GM19240 (cell line): ENCODE data around the gene NBEA.

Experiments used
- DNase-seq: peaks from one replicate; pipeline ENCODE4 v3.0.0; 2011; ENCODE audit warnings: low spot score; ENCODE audit not compliant: insufficient read length

NBEA gene

DNA sequence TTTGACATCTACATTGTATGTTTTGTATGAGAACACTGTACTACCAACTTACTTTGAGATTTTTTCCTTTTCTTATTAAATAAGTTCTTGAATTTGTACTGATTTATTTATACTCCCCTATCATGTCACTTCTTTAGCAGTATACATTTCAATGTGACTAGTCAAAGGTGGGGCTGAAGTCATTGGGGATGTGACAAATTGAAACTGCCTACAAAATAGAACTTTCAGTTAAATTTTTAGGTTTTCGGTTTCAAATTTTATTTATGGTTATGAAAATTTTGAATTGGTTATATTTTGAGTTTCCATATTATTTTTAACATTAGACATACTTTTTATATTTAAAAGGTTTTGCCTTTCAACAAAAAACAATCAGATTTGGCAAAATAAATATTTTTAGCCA is 221.6 kb downstream of the NBEA start:
- DNase-seq = no peak

DNA sequence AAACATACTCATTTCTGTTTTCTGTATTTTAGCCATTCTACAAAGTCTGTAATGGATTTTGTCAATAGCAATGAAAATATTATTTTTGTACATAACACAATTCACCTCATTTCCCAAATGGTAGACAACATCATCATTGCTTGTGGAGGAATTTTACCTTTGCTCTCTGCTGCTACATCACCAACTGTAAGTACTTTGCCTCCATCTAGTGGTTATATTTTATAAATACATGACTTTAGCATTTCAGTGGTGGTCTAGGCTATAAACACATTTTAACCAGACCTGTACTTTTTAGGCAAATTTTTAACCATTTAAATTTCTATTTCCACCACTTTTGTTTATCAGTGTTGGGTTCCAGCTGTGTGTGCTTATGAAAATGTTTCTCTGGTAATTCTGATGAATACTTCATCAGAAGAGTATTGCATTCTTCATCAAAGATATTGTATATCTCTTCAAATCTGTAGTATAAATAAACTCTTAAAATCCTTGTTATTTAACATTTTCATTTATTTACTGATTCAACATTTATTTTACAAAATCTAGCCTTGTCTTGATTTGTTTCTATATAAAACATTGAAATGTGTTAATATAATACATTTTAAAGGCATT is 222.4 kb downstream of the NBEA start:
- DNase-seq = no peak

DNA sequence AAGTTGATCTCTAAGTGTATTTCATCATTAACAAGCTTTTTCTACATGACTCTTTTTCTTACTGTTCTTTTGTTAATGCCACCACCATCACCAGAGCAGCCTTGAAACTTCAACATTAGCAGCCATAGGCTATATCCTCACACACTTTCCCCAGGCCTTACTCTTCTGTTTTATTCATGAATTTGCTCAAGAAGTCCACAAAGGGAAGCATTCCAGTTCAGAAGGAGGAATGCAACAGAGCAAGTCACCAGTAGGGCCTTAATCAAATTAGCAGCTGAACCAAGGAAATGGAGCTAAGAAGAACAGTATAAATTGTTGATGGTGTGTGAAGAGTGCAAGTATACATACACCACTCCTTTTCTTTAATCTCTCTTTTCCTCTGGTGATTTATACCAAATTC is 223.1 kb downstream of the NBEA start:
- DNase-seq = no peak

DNA sequence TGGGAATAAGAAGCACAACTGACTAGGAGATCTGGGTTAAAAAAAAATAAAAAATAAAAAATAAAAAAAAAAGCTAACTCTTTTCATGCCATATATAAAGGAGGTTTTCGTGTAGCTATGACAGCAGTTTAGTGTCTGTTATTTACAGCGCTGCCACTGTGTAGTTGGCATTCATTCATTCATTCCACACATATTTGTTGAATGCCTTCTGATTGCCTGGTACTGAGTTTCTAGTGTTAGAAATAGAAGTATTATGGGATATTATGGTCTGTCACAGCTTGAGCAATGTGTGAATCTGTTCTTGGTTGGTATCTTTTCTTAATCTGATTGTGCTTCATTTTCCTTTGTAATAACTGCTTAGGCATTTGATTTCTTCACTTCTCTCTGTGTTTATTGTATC is 237.4 kb downstream of the NBEA start:
- DNase-seq = no peak

DNA sequence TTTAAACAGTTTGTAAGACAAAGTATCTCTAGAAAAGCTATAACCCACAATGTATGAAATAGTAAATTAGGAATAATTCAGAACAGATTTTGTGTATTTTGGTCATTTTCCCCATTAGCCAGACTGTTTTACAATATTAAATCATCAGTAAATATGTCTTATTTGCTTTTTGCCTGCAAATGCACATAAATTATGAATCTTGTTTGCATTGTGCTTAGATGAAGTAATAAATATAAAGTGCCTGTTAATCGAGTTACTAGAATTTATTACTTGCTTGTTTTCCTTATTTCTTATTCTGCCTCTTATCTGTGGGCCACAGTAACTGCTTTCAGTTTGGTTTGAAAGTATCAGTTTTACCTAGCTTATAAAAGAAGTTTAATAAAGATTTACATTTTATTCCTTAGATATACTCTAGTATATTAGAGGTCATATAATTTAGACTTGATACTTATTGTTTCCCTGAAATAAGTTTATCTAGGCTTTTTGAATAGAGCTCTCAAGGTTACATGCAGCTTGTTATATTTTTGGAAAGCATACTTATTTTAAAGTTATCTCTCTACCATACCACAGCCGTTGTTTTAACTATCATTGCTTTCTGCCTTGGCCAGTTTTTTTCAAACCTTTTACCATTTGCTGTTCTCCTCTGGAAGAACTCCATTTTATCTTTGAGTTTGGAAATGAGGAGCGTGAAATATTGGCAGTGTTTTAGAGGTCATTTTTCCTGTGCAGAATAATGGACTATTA is 238.0 kb downstream of the NBEA start:
- no peak for DNase-seq

DNA sequence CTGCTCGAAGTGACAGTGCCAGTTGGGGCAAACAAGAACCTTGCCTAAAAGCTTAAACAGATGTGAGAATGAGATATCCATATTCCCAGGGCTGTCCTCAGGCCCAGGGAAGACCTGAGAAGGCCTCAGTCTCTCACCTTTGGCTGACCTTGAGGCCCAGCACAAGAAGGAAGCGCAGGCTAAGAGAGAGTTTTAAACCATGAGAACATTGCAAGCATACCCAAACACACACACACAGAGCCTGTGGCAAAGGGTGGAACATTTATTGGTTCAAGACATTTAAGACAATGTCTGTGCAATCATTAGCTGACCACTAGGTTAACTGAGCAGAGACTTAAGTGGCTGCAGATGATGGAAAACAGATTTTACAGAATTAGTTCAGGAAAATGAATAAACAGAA is 248.2 kb downstream of the NBEA start:
- DNase-seq = no peak

DNA sequence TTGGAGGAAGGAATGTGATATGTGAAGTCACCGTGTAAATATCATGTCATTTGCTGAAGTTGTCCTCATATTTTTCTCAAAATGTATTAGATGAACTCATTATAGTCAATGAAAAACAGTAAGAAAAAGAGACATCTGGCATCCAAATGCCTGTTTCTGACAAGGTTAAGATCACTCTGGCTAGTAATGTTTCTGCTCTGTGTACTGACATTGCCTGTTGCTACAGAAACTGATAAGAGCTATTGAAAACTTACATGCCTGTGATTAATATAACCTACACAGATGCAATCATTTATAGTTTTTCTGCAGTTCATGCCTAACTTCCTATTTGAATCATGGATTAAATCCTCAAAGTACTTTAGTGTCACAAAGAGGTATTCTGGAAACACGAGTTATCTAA is 249.8 kb downstream of the NBEA start:
- no peak for DNase-seq

DNA sequence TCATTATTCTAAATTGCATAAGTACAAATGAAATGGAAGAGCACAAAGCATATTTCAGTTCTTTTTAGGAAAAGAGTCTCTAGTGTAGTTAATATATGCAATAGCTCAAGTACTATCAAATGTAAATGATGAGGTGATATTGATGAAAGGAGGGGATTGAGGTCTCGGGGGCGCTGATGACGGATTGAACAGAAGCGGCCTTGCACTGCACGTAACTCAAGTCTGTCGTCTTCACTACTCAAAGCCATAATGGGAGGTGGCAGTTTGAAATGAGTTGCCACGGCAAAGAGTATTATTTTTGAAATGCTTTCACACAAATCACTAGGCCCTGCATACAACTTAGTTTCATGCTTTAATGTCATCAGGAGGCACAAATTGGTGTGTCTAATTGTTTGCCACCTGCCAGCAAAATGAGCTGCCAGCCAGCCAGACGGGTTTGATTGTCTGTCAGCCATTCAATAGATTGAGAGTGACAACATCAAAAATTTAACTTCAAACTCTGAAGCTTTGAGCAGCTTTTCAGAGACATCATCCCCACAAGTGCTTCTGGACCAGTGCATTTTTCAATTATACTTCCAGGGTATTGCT is 256.6 kb downstream of the NBEA start:
- no peak for DNase-seq

DNA sequence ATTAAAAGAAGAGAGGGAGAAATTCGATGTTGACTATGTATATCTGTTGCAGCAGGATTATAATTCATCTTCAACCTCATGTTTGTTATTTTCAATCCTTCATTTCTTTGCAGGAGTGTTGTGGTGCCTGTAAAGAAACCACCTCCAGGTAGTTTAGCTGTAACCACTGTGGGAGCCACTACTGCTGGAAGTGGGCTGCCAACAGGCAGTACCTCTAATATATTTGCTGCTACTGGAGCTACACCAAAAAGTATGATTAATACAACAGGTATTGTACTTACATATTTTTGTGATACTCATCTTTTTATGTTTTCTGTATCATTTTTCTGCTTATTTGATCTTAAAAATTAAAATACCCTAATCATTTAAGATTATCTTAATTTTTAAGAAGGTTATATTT is 266.5 kb downstream of the NBEA start:
- DNase-seq = no peak

DNA sequence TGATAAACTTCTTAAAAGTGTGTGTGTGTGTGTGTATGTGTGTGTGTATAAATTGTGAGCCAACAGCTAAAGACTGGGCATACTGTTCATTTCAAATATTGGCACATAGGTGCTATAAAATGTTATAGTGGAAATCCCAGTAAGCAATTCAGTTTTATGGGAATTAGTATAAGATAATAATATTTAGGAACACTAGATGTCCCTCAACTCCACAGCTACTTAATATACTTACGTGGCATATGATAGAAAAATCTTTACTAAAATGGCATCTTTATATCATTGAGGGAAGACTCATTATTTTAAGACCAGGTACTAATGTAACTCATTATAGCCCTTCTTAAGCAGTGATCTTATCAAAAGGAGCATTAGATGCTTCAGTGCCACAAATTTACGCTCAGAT is 268.2 kb downstream of the NBEA start:
- no peak for DNase-seq

DNA sequence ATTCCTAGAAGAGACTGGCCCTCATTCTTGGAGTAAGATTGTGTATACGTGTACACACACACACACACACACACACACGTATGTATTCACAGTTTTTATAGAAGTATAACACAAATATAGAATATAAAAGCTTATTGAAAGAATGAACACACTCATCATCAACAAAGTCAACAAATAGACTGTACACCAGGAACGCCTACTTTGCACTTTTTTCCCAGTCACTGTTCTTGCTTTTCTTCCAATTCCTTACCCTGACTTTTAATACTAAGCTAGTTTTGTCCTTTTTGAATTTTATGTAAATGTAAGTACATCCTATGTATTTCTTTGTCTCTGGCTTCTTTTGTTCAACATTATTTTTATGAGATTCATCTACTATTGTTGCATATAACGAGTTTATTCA is 269.9 kb downstream of the NBEA start:
- no peak for DNase-seq

DNA sequence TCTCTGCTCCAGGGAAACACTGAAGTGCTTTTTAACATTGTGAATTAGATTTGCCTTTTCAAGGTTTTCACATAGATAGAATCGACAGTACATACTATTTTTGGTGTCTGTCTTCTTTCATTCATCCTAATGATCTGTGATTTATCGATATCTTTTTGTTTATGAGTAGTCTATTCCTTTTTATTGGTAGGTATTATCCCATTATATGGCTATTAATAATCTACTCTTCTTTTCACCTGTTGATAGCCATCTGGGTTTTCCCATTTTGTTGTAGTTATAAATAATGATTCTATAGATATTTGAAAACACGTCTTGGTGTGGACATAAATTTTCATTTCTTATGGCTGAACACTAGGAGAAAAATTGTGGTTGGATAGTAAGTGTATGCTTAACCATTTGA is 271.8 kb downstream of the NBEA start:
- DNase-seq = no peak

DNA sequence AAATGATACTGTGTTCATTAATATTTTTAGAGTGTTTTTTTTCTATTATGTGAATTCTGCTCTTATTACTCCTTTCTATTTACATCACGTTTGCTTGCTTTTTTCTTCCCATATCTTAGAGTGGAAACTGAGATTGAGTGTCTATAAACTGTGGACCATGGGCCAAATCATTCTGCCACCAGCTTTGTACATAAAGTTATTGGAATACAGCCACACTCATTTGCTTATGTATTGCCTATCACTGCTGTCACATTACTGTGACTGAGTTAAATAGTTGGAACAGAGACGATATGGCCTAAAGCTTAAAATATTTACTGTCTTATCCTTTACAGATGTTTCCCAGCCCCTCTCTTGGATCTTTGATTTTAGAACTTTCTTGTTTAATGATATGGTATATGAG is 274.1 kb downstream of the NBEA start:
- no peak for DNase-seq

DNA sequence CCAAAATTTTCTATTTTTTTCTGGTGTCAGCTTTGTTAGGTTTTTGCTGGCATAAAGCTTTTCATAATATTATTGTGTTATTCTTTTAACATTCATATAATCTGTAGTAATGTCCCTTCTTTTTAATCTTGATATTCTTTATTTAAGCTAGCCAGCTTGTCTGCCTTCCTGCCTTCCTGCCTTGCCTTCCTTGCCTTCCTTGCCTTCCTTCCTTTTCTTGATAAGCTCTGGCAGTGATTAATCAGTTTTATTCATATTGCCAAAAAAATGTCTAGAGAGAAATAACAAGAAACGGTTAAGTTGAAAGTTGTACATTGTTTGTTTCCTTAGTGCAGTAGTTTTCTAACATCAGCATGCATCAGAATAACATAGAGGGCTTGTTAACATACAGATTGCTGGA is 277.0 kb downstream of the NBEA start:
- DNase-seq = no peak

DNA sequence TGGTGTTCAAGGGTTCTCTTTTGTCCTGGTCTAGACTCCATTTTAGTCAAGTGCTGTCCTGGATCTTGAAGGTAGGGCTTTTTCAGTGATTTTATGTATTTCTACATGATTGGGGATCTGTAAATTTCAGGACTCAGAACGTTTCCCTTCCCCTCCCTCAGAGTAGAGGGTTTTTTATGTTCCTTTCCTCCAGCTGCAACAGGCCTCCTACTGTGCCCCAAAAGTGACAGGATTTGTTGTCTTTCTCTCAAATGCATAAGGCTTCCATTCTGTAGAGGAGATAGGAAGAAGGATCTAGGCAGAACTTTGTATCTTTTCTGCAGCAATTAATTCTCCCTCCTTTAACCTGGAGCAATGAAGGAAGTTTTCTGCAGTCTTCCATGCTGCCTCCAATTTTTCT is 283.1 kb downstream of the NBEA start:
- no peak for DNase-seq

DNA sequence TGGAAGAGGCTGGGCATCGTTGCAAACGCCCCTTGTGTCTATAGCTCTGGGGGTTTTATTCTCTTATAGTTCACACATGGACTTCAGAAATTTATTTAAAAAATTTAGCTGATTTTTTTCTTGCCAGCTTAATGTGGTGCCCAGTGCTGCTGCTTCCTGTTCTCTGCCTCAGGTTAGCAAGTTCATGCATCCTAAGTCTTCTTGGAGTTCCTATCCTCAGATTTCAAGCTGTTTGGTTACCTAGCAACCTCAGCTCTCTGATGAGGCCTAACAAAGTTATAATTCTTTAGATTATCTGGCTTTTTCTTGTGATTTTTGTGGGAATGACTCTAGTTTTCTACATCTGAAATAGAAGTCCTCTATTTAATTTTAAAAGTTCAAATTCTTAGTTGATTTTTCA is 283.5 kb downstream of the NBEA start:
- no peak for DNase-seq

DNA sequence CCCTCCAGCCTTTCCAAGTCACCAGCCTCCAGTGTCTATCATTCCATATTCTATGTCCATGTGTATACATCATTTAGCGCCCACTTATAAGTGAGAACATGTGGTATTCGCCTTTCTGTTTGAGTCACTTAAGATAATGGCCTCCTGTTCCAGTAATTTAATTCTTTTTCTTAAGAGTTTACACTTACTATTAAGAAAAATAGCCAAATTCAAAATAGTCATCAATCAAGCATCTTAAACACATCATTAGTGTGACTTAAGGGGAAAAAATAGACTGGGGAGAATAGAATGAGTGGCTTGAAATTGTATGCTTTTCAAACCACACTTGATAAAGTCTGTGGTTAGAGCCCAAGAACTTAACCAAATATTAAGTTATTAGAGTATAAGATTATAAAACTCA is 286.5 kb downstream of the NBEA start:
- DNase-seq = no peak

DNA sequence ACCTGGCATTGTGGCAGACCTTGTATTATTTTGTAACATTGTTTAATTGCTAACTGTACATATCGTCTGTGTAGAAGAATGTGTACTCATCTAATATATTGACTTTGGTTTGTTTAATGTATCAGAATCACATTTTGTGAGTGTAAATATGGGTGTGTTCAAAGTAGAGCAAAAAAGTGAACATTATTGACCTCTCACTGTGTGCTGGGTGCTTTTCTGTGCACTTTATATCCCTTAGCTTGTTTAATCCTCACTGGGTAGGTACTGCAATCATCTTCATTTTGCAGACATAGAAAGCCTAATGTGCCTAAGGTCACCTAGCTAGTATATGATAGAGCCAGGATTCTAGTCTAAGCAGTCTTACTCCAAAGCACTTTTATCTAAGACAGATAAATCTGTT is 289.4 kb downstream of the NBEA start:
- DNase-seq = no peak

DNA sequence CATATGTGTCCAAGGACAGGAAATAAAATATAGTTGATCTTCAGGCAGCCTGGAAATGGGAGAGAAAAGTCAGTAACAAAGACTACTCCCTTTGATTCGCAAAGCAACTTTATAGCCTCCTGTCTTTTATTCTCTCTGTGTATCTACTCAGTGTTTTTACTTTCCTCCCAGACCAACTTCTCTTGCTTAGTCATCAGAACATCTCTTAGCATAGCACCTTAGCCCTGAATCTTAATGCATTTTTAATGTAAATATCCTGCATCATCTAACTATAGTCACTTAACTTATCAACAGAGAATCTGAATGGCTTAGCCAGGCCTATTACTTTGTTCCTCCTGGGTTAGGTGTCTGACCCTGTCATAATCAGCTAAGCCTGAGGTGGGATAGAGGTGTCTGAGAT is 296.2 kb downstream of the NBEA start:
- DNase-seq = no peak

DNA sequence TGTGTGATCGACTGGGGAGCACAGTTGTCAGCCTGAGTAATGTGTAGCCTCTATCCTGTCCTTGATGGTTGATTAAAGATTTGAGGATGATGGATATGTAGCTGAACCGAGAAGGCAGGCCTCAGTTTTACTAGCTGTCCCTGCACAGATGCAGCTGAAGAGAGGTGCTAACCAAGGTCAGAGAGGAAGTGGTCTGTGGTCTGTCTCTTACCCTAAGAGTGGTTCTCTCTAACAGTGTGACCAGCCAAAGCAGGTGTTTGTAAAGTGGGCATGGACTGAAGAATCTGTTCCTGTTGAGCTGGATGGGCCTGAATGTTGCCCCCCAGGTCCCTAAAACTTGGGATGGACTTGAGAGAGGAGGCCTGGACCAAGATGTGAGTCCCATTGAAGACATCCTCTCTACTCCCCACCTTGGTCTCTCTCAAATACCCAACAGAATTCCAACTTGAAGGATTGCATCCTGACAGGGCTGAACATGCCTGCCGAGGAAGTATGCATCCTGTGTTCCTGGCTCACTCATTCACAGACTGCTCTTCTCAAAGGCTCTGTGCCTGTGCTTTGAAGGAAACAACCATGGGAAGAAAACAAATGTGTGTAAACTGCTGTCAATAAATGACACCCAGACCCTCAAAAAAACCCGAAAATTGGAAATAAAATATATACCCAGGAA is 310.6 kb downstream of the NBEA start:
- peak; percentile 1 for DNase-seq

DNA sequence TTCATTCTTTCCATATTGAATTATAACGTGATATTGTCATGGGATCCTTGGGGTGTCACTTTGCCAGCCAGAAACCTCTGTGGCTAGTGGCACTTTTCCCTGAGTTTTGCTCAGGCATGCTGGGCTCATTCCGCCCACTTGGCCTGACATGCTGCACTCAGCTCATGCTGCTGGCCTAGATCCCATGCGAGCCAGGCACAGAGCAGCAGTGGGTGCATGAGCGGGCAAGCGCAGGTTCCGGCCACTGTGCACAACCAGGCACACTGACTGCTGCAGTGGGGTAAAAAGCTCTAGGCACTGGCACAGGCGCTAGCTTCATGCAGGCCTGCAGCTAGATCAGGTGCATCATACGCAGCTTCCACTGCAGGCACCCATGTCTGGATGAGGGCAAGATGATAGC is 313.2 kb downstream of the NBEA start:
- no peak for DNase-seq

DNA sequence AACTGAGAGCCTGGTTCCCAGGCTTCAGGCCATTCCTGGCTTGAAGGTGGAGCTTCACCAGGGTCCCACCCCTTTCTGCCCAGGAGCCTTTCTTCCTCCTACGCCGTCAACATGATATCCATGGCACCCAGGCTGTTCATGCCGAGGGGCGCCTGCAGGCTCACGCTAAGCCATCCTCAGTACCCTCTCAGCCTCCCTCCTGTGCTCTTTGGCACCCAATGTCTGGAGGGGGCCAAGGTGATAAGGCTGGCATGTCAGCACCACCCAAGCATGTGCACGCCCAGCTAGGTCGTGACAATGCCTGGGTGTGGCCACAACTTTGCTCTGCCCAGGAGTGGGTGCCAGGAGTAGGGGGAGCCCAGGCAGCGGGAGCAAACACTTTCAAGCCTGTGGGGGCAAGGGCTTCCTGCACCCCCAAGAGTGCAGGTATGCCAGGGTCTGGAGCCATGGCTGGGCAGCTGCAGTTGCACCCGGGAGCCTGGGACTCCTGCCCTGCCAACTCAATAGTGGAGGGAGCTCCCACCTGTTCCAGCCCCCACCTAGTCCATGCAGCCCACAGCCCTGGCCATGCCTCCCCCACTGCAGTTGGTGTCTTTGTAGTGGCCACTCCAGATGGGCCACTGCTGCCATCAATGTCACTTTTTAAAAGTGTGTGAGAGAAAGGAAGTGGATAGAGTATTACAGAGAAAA is 314.5 kb downstream of the NBEA start:
- DNase-seq = no peak
